ENCODE measurements around the gene FANCD2OS. TPM values are rescaled to one million over a fixed set of nuclear protein-coding genes. Genes with fewer than 3 reads are reported as not detected.

The FANCD2OS gene
- total RNA-seq, 4 donors from 2014 or later, result not detected

DNA sequence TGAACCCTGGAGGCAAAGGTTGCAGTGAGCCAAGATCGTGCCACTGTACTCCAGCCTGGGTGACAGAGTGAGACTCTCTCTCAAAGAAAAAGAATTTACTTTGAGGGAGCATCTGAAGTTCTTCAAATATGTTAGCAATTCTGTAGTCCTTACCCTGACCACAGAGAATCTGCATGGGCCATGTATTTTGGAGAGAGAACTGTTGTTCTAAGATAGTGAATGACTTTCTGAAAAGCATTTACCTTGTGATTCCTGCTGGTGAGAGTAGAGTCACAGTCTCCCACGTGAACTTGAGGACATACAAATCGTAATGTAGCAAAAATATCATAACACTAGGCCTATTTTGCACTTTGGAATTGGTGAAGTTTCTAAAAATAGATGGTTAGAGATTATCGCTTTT lies 11.3 kb upstream of the FANCD2OS start:
- TF ChIP-seq, protein P1, sequence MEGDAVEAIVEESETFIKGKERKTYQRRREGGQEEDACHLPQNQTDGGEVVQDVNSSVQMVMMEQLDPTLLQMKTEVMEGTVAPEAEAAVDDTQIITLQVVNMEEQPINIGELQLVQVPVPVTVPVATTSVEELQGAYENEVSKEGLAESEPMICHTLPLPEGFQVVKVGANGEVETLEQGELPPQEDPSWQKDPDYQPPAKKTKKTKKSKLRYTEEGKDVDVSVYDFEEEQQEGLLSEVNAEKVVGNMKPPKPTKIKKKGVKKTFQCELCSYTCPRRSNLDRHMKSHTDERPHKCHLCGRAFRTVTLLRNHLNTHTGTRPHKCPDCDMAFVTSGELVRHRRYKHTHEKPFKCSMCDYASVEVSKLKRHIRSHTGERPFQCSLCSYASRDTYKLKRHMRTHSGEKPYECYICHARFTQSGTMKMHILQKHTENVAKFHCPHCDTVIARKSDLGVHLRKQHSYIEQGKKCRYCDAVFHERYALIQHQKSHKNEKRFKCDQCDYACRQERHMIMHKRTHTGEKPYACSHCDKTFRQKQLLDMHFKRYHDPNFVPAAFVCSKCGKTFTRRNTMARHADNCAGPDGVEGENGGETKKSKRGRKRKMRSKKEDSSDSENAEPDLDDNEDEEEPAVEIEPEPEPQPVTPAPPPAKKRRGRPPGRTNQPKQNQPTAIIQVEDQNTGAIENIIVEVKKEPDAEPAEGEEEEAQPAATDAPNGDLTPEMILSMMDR (IDR thresholded peaks at IDR 0.05; ENCODE audit: low read depth), result no peak

DNA sequence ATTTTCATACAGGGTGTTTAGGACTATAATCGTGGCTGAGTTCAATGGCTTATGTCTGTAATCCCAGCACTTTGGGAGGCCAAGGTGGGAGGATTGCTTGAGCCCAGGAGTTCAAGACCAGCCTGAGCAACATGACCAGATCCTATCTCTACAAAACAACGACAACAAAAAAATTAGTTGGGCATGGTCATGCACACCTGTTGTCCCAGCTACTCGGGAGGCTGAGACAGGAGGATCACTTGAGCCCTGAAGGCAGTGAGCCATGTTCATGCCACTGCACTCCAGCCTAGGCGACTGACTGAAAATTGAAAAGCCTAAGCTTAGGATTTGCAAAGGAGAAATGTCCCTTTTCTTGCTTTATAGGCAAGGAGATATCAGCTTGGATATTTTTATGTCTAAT lies 8.9 kb upstream of the FANCD2OS start:
- TF ChIP-seq, protein P1 (IDR thresholded peaks at IDR 0.05; ENCODE audit: low read depth), result no peak

DNA sequence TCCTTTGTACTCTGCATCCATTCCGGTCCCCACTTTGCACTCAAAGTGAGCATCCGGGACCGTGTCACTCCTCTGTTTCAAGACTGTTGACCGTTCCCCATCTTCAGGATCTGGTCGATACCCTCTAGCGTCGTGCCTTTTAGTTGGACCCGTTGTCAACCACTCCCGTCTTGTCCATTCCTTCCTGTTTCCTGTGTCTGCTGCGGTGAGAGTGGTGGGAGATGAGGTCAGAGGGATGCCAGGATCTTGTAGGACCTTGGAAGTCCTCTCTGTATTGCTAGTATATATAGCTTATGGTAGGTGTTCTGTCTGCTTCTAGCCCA lies 8.0 kb upstream of the FANCD2OS start:
- TF ChIP-seq, protein P1 (IDR thresholded peaks at IDR 0.05; ENCODE audit: low read depth), result no peak

DNA sequence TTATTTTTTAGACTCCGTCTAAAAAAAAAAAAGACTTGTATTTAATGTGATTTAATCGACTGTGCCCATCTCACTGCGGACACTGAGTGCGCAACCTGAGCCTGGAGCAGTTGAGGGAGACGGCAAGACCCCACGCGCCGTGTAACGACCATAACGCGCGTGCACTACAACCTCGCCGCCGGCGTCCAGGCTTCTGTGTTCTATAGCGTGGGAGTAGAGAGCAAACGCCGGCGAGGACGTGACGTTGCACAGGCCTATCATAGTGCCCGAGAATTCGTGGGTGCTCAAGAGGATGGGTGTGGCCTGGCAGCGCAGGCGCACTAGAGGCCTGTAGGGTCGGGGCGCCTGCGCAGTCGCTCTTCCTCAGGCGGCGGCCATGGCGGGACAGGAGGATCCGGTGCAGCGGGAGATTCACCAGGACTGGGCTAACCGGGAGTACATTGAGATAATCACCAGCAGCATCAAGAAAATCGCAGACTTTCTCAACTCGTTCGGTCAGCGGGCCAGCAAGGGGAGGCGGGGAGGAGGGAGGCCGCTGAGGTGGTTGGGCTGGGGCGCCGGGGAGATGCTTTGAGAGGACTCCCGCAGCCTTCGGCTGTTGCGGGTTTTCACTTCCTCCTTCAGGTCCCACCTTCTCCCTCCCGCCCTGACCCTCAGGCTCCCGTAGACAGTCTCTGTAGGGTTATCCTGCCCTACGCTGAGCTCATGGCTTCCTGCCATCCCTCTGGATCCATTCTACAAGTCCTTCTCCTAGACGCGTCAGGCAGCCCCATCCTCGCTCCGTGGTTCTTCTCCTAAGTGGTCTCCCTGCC lies 7.5 kb upstream of the FANCD2OS start, which contains the start of gene BRK1:
TSS of gene BRK1 (plus strand) at position 350 of the 812 bp plus-strand sequence. CDS start at position 377, 27 bp downstream.
- TF ChIP-seq, protein P1 (IDR thresholded peaks at IDR 0.05; ENCODE audit: low read depth), result no peak

DNA sequence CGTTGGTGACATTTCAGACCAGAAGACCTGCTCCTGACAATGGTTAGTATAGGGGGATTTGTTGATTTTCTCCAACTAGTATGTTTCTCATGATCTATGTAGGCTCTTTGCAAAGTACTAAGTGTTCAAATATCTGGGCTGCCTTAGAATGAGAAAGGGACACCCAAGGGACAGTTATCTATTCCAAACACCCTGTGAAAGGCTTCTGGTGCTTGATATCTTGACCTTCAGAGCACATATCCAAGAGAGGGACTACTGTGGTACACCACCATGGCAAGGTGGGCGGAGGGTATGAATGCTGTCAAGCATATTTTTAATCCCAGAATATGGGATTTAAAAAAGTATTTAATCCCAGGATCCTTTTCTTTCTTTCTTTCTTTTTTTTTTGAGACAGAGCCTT lies 1.1 kb downstream of the FANCD2OS start:
- TF ChIP-seq, protein P1 (IDR thresholded peaks at IDR 0.05; ENCODE audit: low read depth), result no peak

- TF ChIP-seq, protein P1 (IDR thresholded peaks at IDR 0.05; ENCODE audit: low read depth), result no peak
These were observed 9.0 kb downstream of the FANCD2OS start for GRCh38 chr3:10099041-10099440.

GRCh38 chr3:10093678-10094077 lies 14.4 kb downstream of the FANCD2OS start:
- TF ChIP-seq, protein P1 (IDR thresholded peaks at IDR 0.05; ENCODE audit: low read depth), result no peak
